Hypothalamus (tissue), 51 donors: ENCODE measurements around the gene VWA5B2.
"Not testable (repeated sequence)": the region's sequence is repeated elsewhere in the genome, so short reads cannot be mapped to it uniquely, and the experiment has no call there.

ENCODE experiments used
- DNase-seq, 51 donors: peaks; one replicate each; lab custom pipeline; 2025; lab: John Stamatoyannopoulos, UW

Gene VWA5B2

DNA sequence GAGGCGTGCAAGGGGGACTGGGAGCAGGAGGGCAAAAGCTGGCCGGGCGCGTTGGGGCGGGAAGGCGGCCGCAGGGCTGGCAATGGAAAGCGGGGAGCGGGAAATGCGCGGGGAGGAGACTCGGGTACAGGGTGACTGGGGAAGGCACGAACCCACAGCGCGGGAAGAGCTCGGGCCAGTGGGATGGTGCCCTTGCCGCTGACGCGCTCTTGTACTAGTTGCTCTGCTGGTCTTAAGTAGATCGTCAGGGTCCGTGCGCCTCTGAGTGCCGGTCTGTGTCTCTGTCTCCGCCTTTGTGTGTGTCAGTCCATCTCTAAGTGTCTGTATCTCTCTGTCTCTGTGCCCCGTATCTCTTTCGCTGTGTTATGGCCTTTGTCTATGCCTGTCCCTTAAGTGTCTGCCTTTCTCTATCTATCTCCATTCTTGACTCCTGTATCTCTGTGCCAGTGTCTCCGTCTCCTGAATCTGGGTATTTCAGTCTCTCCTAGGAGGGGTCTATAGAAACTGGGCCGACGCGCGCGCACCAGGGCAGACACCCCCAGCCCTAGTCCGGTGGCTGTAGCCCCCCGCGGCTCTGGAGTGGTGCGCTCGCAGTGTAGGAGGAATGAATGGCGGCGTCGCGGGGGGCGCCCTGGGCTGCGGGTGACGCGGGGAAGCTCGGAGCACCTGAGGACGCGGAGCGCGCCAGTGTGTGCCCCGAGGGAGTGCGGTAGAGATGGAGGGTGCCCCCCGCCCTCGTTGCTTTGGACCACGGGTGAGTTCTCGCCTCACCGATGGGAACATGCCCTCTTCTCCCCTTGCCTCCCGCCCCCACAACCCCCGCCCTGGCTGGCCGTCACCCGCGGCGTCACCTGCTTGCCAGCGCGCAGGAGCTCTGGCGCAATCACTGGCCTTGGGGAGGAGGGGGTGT, 32.7 kb downstream of the VWA5B2 start:
- peak in 17 of 51 donors; percentile 7 to 54 (median 31) for DNase-seq

DNA sequence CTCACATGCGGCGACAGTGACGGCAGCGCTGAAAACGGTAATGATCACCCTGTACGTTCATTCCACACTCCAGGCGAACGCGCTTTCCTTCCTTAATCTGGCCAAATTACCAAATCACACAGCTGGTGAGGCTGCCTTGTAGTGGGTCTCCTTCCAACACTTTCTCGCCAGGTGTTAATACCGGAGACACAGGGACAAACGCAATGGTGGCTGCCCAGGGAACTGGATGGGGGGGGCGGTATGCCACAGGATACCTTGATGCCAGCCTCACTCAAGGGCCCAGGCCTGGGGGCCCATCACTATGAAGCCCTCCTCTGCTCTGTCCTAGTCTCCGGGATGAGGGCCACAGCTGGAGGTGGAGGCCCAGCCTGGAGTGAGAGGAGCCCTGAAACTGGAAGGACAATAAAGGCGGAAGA, 33.4 kb downstream of the VWA5B2 start:
- DNase-seq, result peak in 1 of 51 donors; percentile 21

DNA sequence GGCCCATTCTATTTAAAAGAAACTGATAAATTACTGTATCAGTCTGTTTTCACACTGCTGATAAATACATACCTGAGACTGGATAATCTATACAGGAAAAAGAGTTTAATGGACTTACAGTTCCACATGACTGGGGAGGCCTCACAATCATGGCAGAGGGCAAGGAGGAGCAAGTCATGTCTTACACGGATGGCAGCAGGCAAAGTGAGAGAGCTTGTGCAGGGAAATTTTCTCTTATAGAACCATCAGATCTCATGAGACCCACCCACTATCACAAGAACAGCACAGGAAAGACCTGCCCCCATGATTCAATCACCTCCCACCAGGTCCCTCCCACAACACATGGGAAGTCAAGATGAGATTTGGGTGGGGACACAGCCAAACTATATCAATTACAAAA, 37.9 kb downstream of the VWA5B2 start:
- DNase-seq, result not testable (repeated sequence)

DNA sequence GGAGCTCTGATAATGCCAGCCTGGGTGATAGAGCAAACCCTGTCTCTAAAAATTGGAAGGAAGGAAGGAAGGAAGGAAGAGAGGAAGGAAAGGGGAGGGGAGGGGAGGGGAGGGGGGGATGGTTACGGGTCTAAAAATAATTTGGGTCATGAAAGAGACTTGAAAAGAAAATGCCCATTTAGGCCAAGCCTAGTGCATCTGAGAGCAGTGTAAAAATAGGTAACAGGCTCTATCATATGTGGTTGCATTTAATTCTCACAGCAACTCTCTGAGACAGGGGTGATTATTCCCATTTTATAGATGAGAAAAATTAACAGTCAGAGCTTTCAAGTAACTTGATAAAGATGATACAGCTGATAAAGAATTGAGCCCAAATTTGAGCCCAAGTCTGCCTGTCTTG, 42.9 kb downstream of the VWA5B2 start:
- DNase-seq, result no peak

DNA sequence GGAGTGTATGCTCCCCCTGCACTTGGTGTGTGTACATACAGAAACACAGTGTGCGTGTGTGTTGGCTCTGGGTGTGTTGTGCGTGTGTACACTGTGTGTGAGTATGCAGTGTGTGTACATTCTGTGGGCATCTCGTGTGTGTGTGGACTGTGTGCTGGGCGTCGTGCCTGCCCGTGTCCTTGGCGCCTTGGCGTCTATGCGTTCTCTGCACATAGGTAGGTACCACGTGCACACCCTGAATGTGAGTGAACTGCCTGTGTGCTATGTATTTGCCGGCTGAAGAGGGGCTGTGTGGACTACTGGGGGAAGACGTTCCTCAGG, 46.0 kb downstream of the VWA5B2 start:
- DNase-seq, result peak in 2 of 51 donors; percentile 6 to 12

DNA sequence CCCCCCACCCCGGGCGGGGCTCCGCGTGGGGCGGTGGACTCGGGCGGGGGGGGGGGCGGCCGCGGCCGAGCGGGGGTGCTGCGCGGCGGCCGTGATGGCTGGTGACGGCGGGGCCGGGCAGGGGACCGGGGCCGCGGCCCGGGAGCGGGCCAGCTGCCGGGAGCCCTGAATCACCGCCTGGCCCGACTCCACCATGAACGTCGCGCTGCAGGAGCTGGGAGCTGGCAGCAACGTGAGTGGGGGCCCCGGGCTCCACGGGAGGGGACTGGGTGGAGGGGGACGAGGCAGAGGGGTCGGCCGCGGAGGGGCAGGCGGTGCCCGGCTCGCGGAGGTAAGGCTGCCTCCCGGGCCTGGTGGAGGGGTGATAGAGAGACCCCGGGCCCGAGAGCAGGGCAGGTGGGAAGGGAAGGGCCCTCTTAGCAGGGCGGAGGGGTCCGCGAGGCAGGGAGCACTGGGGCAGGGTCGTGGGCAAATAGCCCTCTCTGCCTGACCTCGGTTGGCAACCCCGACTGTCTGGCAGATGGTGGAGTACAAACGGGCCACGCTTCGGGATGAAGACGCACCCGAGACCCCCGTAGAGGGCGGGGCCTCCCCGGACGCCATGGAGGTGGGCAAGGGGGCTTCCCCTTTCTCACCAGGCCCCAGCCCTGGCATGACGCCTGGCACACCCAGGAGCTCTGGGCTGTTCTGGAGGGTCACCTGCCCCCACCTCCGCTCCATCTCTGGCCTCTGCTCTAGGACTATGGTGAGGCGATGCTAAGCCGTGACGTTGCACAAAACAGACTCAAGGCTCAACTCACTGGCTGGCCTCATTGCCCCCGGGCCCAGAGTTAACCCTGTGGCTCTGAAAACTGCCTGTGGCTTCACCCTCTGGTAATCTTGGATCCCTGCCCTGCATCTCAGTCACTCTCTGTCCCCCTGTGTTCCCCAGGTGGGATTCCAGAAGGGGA, 46.9 kb downstream of the VWA5B2 start, which contains the start of gene ECE2:
Gene ECE2, plus strand, starts transcription at position 62 of the 950 bp plus-strand sequence. Its CDS starts 132 bp downstream, at position 194.
- DNase-seq, result peak in 12 of 51 donors; percentile 4 to 46 (median 17)

DNA sequence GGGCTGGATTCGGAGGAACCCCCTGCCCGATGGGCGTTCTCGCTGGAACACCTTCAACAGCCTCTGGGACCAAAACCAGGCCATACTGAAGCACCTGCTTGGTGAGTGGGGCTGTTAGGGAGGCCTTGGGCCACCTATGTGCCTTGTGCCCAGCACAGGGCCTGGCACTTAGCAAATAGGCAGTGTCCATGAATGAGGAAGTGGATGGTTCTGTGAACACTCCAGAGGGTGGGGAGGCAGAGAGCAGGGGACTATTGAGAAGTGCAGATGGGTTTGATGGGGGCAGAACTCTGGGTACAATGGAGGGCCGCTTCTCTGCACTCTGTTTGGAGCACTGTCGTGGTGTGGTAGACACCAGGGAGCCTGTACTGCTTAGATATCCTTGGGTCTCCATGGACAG, 48.0 kb downstream of the VWA5B2 start:
- DNase-seq, result no peak

DNA sequence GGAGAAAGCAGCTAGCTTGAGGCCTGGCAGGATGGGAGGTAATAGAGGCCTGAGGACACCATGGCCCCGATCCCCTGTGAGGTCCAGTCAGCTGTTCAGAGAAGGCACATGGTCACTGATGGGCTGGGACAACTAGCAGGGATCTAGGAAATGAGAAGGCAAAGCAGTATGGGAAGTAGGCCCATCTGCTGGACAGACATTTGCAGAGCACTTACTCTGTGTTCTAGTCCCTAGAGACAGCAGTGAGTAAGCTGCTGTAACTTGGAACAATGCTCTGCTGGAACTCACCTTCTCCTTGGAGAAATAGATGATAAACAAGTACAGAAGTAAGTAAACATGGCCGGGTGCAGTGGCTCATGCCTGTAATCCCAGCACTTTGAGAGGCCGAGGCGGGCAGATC, 53.6 kb downstream of the VWA5B2 start:
- no peak for DNase-seq

DNA sequence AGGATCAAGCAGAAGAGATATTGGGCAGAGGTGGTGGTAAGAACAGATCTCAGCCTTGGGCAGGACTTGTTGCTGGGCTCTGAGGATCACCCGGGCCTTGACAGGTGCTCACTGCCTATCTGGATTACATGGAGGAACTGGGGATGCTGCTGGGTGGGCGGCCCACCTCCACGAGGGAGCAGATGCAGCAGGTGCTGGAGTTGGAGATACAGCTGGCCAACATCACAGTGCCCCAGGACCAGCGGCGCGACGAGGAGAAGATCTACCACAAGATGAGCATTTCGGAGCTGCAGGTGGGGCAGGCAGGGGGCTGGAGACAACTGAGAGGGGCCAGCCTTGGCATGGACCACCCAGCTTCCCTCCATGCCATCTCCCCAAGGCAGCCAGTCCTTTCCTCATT, 54.3 kb downstream of the VWA5B2 start:
- DNase-seq, result no peak

DNA sequence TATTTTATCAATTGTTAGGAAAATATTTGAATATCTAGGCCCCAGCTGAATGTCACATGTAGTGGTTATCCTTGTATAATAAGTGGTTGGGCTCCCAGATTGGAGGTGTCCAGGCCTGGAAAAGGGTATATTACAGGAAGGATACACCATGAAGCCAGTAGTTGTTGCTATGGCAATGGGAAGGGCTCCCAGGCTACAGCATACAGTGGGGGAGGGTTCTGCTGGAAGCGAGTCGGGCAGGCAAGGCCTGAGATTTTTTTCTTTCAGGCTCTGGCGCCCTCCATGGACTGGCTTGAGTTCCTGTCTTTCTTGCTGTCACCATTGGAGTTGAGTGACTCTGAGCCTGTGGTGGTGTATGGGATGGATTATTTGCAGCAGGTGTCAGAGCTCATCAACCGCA, 55.3 kb downstream of the VWA5B2 start:
- DNase-seq, result peak in 34 of 51 donors; percentile 5 to 75 (median 44)

DNA sequence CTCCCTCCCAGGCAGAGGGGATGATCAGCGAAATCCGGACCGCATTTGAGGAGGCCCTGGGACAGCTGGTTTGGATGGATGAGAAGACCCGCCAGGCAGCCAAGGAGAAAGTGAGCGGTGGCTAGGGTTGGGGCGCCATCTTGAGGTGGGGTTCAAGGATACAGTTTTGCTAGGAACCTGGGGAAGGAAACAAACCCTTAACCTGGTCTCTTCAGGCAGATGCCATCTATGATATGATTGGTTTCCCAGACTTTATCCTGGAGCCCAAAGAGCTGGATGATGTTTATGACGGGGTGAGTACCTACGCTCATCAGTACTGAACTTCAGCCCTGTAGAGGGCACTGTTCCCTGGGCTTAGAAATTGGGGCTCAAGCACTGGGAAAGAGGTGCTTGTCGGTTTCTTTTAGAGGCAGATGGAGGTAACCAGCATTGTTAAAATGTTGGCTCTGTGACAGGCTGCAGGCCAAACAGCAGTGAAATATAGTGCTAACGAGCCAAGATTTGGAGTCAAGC, 60.1 kb downstream of the VWA5B2 start:
- peak in 28 of 51 donors; percentile 1 to 60 (median 17) for DNase-seq

DNA sequence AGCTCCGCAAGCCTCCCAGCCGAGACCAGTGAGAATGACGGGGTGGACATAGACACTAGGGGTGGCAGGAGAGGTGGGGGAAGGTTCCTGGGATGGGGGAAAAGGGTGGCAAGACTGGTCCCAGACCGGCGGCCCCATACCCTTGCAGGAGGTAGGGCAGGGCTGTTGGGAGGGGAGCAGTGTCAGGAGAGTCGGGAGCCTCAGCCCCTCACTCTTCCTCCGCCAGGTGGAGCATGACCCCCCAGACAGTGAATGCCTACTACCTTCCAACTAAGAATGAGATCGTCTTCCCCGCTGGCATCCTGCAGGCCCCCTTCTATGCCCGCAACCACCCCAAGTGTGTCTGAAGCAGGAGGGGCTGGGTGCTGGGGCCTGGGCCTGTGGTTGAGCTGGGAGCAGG, 60.9 kb downstream of the VWA5B2 start:
- no peak for DNase-seq

DNA sequence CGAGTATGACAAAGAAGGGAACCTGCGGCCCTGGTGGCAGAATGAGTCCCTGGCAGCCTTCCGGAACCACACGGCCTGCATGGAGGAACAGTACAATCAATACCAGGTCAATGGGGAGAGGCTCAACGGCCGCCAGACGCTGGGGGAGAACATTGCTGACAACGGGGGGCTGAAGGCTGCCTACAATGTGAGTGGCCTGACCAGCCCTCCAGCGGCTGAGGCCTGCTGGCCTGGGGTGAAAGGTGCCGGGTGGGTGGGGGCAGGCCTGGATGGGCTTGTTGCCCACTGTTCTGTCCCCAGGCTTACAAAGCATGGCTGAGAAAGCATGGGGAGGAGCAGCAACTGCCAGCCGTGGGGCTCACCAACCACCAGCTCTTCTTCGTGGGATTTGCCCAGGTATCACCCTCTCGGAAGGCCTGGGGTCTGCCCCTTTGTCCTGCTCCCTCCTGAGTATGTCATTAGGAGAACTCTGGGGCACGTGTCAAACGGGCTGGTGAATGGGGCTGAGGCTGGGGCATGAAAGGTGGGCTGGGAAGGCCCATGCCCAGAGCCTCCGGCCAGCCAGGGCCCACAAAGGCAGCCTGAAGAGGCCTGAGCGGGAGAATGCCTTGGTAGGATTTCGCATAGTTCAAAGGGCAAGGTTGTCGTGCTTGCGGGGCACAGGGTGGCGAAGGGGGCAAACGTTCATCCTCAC, 61.8 kb downstream of the VWA5B2 start:
- DNase-seq, result no peak
